Tibial nerve (tissue), 3 donors: Measurements from ENCODE around the gene FABP6.

Experiments used
- POLR2A ChIP-seq, 2 donors: fragments of 450-650 bp; IDR thresholded peaks; one replicate each; pipeline ENCODE4 v1.6.1; 2017; ENCODE audit warnings: antibody characterized with exemption in 2 of 2, mild to moderate bottlenecking in 2 of 2, moderate library complexity in 2 of 2
- TF ChIP-seq, protein P1 (sequence below), 5 experiments: fragments of 200-600 bp in 3 of 5; fragments of 450-650 bp in 2 of 5; sonication (generic) in 3 of 5; IDR thresholded peaks; one replicate each; pipeline ENCODE4 v1.5.1; 2016 to 2019; ENCODE audit warnings: antibody characterized with exemption in 5 of 5, mild to moderate bottlenecking in 3 of 5, moderate library complexity in 2 of 5

DNA sequence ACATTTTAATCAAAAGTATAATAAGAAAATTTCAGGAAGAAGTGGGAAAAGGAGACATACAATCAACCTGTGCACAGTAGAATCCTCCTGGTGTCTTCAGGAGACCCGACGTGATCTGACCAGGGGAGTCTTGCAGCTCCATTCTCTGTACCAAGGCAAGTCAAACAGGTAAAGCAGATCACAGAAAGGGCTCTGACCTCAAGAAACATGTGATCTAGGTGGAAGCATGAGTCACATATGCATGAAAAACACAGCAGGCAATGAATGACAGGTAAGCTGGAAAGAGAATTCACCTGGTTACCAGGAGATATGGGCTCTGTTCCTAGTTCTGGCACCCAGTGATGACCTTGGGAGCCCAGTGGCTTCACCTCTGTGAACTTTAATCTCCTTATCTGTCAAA is 19.4 kb upstream of the FABP6 start:
- TF ChIP-seq, protein P1, sequence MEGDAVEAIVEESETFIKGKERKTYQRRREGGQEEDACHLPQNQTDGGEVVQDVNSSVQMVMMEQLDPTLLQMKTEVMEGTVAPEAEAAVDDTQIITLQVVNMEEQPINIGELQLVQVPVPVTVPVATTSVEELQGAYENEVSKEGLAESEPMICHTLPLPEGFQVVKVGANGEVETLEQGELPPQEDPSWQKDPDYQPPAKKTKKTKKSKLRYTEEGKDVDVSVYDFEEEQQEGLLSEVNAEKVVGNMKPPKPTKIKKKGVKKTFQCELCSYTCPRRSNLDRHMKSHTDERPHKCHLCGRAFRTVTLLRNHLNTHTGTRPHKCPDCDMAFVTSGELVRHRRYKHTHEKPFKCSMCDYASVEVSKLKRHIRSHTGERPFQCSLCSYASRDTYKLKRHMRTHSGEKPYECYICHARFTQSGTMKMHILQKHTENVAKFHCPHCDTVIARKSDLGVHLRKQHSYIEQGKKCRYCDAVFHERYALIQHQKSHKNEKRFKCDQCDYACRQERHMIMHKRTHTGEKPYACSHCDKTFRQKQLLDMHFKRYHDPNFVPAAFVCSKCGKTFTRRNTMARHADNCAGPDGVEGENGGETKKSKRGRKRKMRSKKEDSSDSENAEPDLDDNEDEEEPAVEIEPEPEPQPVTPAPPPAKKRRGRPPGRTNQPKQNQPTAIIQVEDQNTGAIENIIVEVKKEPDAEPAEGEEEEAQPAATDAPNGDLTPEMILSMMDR (IDR thresholded peaks at IDR 0.05) = no peak
- no peak for TF ChIP-seq POLR2A (IDR thresholded peaks at IDR 0.05)
